HG02763 (cell line): ENCODE measurements around the gene DCAF8.
A peak's percentile ranks its signal among the peaks of the same experiment; 100 is the strongest.
"Not testable (repeated sequence)": the region's sequence is repeated elsewhere in the genome, so short reads cannot be mapped to it uniquely, and the experiment has no call there.

ENCODE experiments used
- ATAC-seq: cut with Tn5 transposase; IDR thresholded peaks from one replicate; pipeline ENCODE4 v1.9.1; 2021; ENCODE audit warnings: mild to moderate bottlenecking, moderate library complexity; ENCODE audit not compliant: unreplicated experiment

Gene DCAF8

GRCh38 chr1:160261893-160262794 is at the start of gene DCAF8:
TSS of gene DCAF8 (minus strand) at chr1:160262549. CDS start at chr1:160244008, 18,541 bp downstream.
- ATAC-seq, result peak; percentile 82

GRCh38 chr1:160309571-160309970 is 47.2 kb upstream of the DCAF8 start:
- no peak for ATAC-seq

- ATAC-seq, result no peak
Observed at GRCh38 chr1:160309185-160309557, 46.8 kb upstream of the DCAF8 start.

GRCh38 chr1:160308451-160309184 is 46.3 kb upstream of the DCAF8 start:
- no peak for ATAC-seq

- ATAC-seq, result no peak
Observed at GRCh38 chr1:160307118-160307791, 44.9 kb upstream of the DCAF8 start.

- ATAC-seq, result no peak
Observed at GRCh38 chr1:160300173-160300572, 37.8 kb upstream of the DCAF8 start.

- ATAC-seq, result no peak
Observed at GRCh38 chr1:160296036-160296435, 33.7 kb upstream of the DCAF8 start.

GRCh38 chr1:160293020-160293968 is 30.9 kb upstream of the DCAF8 start:
- no peak for ATAC-seq

GRCh38 chr1:160291248-160292220 is 29.2 kb upstream of the DCAF8 start:
- ATAC-seq, result no peak

GRCh38 chr1:160287769-160288168 is 25.4 kb upstream of the DCAF8 start:
- not testable (repeated sequence) for ATAC-seq

GRCh38 chr1:160285506-160285905 is 23.2 kb upstream of the DCAF8 start:
- no peak for ATAC-seq

GRCh38 chr1:160284782-160285344 is 22.5 kb upstream of the DCAF8 start, which contains the start of gene PEX19:
TSS of gene PEX19 (minus strand) at chr1:160285133. CDS start at chr1:160285124, 9 bp downstream.
- ATAC-seq, result peak; percentile 97

- peak; percentile 7 for ATAC-seq
Observed at GRCh38 chr1:160284220-160284781, 22.0 kb upstream of the DCAF8 start.

- no peak for ATAC-seq
Observed at GRCh38 chr1:160282807-160283206, 20.5 kb upstream of the DCAF8 start.

GRCh38 chr1:160277987-160278386 is 15.6 kb upstream of the DCAF8 start:
- ATAC-seq, result no peak

GRCh38 chr1:160277330-160277729 is 15.0 kb upstream of the DCAF8 start:
- ATAC-seq, result no peak

- ATAC-seq, result no peak
Observed at GRCh38 chr1:160271025-160271424, 8.7 kb upstream of the DCAF8 start.

- no peak for ATAC-seq
Observed at GRCh38 chr1:160267284-160267991, 5.1 kb upstream of the DCAF8 start.
